C4-2B (cell line): ENCODE results near the gene KPNA3.

Source experiments
- H3K27ac ChIP-seq: fragments of 450-650 bp; 2 replicates; pipeline ENCODE4 v1.5.1; 2017
- ZFX ChIP-seq: fragments of 450-650 bp; IDR thresholded peaks from 2 replicates; pipeline ENCODE4 v1.6.1; 2017
- TF ChIP-seq, protein P1 (sequence below): fragments of 450-650 bp; conservative IDR thresholded peaks from 2 replicates; pipeline ENCODE4 v1.5.1; 2017; ENCODE audit warnings: mild to moderate bottlenecking

KPNA3 gene

DNA sequence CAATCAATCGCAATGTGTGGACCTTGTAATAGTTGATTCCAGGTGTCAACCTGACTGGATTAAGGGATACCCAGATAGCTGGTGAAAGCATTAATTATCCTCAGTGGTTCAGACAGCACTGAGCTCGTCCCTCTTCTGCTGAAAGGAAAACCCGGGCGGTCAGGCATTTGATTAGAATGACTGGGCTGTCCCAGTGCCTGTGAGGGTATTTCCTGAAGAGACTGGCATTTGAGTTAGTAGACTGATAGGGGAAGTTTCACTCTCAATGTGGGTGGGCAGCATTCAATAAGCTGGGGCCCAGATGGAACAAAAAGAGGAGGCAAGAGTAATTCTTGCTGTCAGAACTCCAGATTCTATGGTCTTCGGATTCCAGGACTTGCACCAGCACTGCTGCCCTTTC is 31.9 kb downstream of the KPNA3 start:
- no peak for TF ChIP-seq ZFX
- TF ChIP-seq, protein P1, sequence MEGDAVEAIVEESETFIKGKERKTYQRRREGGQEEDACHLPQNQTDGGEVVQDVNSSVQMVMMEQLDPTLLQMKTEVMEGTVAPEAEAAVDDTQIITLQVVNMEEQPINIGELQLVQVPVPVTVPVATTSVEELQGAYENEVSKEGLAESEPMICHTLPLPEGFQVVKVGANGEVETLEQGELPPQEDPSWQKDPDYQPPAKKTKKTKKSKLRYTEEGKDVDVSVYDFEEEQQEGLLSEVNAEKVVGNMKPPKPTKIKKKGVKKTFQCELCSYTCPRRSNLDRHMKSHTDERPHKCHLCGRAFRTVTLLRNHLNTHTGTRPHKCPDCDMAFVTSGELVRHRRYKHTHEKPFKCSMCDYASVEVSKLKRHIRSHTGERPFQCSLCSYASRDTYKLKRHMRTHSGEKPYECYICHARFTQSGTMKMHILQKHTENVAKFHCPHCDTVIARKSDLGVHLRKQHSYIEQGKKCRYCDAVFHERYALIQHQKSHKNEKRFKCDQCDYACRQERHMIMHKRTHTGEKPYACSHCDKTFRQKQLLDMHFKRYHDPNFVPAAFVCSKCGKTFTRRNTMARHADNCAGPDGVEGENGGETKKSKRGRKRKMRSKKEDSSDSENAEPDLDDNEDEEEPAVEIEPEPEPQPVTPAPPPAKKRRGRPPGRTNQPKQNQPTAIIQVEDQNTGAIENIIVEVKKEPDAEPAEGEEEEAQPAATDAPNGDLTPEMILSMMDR, result no peak
- H3K27ac ChIP-seq, result no peak overlapping the region

DNA sequence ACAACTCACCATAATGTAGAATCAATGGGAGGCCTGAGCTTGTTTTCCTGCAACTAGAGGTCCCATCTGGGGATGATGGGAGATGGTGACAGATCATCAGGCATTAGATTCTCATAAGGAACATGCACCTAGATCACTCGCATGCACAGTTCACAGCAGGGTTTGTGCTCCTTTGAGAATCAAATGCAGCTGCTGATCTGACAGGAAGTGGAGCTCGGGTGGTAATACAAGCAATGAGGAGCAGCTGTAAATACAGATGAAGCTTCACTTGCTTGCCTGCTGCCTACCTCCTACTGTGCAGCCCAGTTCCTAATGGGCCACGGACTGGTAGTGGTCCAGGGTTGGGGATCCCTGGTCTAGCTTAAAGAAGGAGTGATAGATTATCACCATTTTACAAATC is 33.0 kb downstream of the KPNA3 start:
- no peak overlapping the region for H3K27ac ChIP-seq
- no peak for TF ChIP-seq ZFX
- TF ChIP-seq, protein P1, result no peak

DNA sequence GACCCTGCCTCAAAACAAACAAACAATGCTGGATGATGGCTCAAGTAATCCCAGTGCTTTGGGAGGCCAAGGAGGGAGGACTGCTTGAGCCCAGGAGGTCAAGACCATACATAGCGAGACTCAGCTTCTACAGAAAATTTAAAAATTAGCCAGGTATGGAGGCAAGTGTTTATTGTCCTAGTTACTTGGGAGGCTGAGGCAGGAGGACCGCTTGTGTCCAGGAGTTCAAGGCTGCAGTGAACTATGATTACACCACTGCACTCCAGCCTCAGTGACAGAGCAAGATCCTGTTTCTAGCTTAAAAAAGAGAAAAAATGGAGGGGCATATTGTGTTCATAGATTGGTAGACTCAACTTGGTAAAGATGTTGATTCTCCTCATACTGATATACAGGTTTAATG is 36.2 kb downstream of the KPNA3 start:
- no peak overlapping the region for H3K27ac ChIP-seq
- TF ChIP-seq, protein P1, result no peak
- no peak for TF ChIP-seq ZFX

DNA sequence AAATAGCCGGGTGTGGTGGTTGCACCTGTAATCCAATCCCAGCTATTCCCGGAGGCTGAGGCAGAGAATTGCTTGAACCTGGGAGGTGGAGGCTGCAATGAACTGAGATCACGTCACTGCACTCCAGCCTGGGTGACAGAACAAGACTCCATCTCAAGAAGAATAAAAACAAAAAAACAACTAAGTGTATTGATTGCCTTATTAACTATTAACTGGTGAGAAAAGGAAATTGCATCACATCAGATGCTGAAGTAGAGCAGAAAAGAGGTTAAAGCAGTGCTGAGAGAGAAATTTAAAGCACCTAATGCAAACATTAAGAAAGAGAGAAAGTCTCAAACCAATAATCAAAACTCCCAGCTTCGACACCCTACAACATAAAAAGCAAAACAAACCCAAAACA is 38.3 kb downstream of the KPNA3 start:
- no peak for TF ChIP-seq ZFX
- TF ChIP-seq, protein P1, result no peak

DNA sequence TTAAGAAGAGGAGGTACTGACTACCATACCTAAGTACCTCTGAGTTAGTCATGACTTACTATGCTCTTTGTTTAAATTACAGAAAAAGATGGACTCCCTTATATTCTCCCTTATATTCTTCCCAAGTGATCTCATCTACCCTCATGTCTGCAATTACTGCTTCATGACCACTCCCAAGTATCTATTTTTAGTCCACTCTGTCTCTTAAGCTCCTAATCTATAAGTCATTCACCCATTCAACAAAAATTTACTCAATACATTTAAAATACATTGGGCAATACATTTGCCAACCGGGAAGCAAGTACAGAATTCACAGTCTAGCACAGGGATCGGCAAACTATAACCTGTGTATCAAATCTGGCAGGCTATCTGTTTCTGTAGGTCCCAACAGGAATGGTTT is 42.6 kb downstream of the KPNA3 start:
- TF ChIP-seq, protein P1, result no peak
- no peak for TF ChIP-seq ZFX

More for the DNA sequence above, 38.3 kb downstream of the KPNA3 start:
- H3K27ac ChIP-seq, result no peak overlapping the region

DNA sequence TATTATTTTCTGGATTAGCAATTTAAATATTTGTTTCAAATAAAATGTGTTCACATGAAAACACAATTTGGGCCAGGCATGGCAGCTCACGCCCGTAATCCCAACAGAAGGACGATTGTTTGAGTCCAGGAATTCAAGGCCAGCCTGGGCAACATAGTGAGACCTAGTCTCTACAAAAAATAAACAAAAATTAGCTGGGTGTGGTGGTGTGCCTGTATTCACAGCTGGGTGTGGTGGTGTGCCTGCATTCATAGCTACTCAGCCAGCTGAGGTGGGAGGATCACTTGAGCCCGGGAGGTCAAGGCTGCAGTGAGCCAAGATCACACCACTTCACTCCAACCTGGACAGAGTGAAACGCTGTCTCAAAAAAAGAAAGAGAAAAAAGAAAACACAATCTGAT is 46.4 kb downstream of the KPNA3 start:
- TF ChIP-seq, protein P1, result no peak
- TF ChIP-seq ZFX, result no peak
- no peak overlapping the region for H3K27ac ChIP-seq

More for the DNA sequence above, 42.6 kb downstream of the KPNA3 start:
- no peak overlapping the region for H3K27ac ChIP-seq

DNA sequence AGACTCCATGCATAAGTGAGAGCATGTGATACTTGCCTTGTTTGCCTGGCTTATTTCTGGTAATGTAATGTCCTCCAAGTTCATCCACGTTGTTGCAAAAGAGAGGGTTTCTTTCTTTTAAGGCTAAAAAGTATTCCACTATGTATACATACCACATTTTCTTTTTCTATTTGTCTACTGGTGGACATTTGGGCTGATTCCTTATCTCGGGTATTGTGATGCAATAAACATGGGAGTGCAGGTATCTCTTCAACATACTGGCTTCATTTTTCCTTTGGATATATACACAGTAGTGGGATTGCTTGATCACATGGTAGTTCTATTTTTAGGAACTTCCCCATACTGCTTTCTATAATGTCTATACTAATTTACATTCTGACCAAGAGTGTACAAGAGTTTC is 51.6 kb downstream of the KPNA3 start:
- TF ChIP-seq, protein P1, result no peak
- no peak for TF ChIP-seq ZFX

More for the DNA sequence above, 51.6 kb downstream of the KPNA3 start:
- H3K27ac ChIP-seq, result no peak overlapping the region
